PC-3 (cell line): ENCODE measurements around the gene PIH1D1. TPM values are rescaled to one million over a fixed set of nuclear protein-coding genes. Genes with fewer than 3 reads are reported as not detected.

ENCODE experiments used
- ATAC-seq: fragments of 200-7000 bp; cut with Tn5 transposase; 2 replicates; pipeline ENCODE4 v1.9.1; 2020; ENCODE audit warnings: mild to moderate bottlenecking, moderate library complexity
- BruUV-seq: library from RNA; stranded (reverse); fragments of 400-500 nt; replicated peaks from 2 replicates; lab custom pipeline; 2021; lab: Mats Ljungman, UMichigan
- CTCF ChIA-PET: fragments of 300-600 bp; sonication (Branson Sonifier 250); formaldehyde crosslinking; loops from one replicate; lab custom pipeline; 2022; ENCODE audit warnings: antibody characterized with exemption; lab: Charles Lee
- POLR2A ChIA-PET: fragments of 300-600 bp; sonication (Branson Sonifier 250); formaldehyde crosslinking; loops from one replicate; lab custom pipeline; 2022; ENCODE audit warnings: antibody characterized with exemption; ENCODE audit not compliant: unreplicated experiment; lab: Charles Lee
- DNase-seq: peaks from one replicate; pipeline ENCODE4 v3.0.0-alpha.2; 2015
- H2AFZ ChIP-seq: fragments of 300-600 bp; sonication (generic); 2 replicates; pipeline ENCODE4 v1.6.0; 2016; ENCODE audit warnings: antibody characterized with exemption, low read length
- H3F3A ChIP-seq: fragments of 300-600 bp; sonication (generic); one replicate; pipeline ENCODE4 v1.6.0; 2017; ENCODE audit warnings: antibody characterized with exemption, low read length, control low read depth, mild to moderate bottlenecking; ENCODE audit not compliant: unreplicated experiment
- H3K27ac ChIP-seq: fragments of 300-600 bp; sonication (generic); 2 replicates; pipeline ENCODE4 v1.5.1; 2016; ENCODE audit warnings: mild to moderate bottlenecking, low read length
- H3K27me3 ChIP-seq: fragments of 300-600 bp; sonication (generic); 2 replicates; pipeline ENCODE4 v1.6.1; 2016; ENCODE audit warnings: low read length, mixed read lengths
- H3K36me3 ChIP-seq: fragments of 300-600 bp; sonication (generic); 2 replicates; pipeline ENCODE4 v1.6.1; 2016; ENCODE audit warnings: low read depth, mixed run types, low read length, mixed read lengths
- H3K4me1 ChIP-seq: fragments of 300-600 bp; sonication (generic); 2 replicates; pipeline ENCODE4 v1.5.1; 2016; ENCODE audit warnings: low read length; ENCODE audit not compliant: insufficient read depth
- H3K4me2 ChIP-seq: fragments of 300-600 bp; sonication (generic); 2 replicates; pipeline ENCODE4 v1.6.0; 2016; ENCODE audit warnings: low read length
- H3K4me3 ChIP-seq: fragments of 300-600 bp; sonication (generic); 2 replicates; pipeline ENCODE4 v1.5.1; 2016; ENCODE audit warnings: mild to moderate bottlenecking, low read length, mixed read lengths
- H3K79me2 ChIP-seq: fragments of 300-600 bp; sonication (generic); 2 replicates; pipeline ENCODE4 v1.6.1; 2017; ENCODE audit warnings: low read length, mixed read lengths
- H3K9ac ChIP-seq: fragments of 300-600 bp; sonication (generic); 2 replicates; pipeline ENCODE4 v1.6.0; 2016; ENCODE audit warnings: mild to moderate bottlenecking, low read length
- H3K9me2 ChIP-seq: fragments of 300-600 bp; sonication (generic); replicated peaks from 2 replicates; pipeline ENCODE4 v1.6.1; 2016; ENCODE audit warnings: mixed run types, low read length, mixed read lengths
- H3K9me3 ChIP-seq: fragments of 300-600 bp; sonication (generic); 2 replicates; pipeline ENCODE4 v1.6.1; 2016; ENCODE audit warnings: low read length, mixed read lengths
- H4K20me1 ChIP-seq: fragments of 300-600 bp; sonication (generic); 2 replicates; pipeline ENCODE4 v1.6.1; 2016; ENCODE audit warnings: low read length, mixed read lengths
- EZH2 ChIP-seq: fragments of 300-600 bp; sonication (generic); IDR thresholded peaks from one replicate; pipeline ENCODE4 v1.6.1; 2017; ENCODE audit warnings: antibody characterized with exemption, mild to moderate bottlenecking, low read length; ENCODE audit not compliant: unreplicated experiment
- EZH2phosphoT487 ChIP-seq: fragments of 300-600 bp; sonication (generic); IDR thresholded peaks from 2 replicates; pipeline ENCODE4 v1.6.1; 2018; ENCODE audit warnings: mild to moderate bottlenecking, antibody characterized with exemption, low read length, borderline replicate concordance
- intact Hi-C: fragments of 100-400 bp; cut with micrococcal nuclease; formaldehyde crosslinking; loops from 2 replicates; pipeline ENCODE4 v1.9.0; 2023
- total RNA-seq: library from RNA; depleted of rRNA; stranded (reverse); fragments of >200 nt; gene quantifications from 2 replicates; pipeline ENCODE4 v1.2.3, GENCODE V29; 2014
- TF ChIP-seq, protein P1 (sequence below): fragments of 300-600 bp; sonication (generic); conservative IDR thresholded peaks from 2 replicates; pipeline ENCODE4 v1.5.1; 2017; ENCODE audit warnings: antibody characterized with exemption, low read depth, mild to moderate bottlenecking, low read length

Gene PIH1D1
- total RNA-seq, 1 experiment from 2014 or later = 171 TPM

DNA sequence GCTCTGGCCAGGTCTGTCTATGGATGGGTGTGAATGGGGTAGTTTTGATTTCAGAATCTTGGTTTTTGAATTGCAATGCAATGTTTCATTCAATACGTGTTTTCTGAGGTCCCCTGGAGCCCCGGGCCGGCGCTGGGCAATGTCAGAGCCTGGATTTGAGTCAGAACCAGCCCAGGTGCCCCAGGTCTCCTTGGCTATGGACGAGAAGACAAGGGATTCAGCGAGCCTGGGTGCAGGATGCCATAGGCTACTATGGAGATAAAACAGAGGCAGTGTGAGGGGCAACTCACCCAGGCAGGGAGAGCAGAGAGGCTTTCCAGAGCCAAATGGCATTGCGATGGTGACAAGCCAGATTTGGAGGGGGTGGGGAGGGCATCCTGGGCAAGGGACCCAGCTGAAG lies 34.6 kb upstream of the PIH1D1 start:
- Histone ChIP-seq H3K4me3 (no peak overlapping the region), H3K27me3 (no peaks in the 10 kb centered on the region), H3K4me2 (no peak overlapping the region), H4K20me1 (peaks cover 36% of the 10 kb centered on the region), H3K4me1 (peaks cover 12% of the 10 kb centered on the region; the same call in 1 of the 2 replicates), H3K79me2 (peaks cover 38% of the 10 kb centered on the region), H3K9me3 (no peaks in the 10 kb centered on the region), H3K9ac (no peak overlapping the region), H3K9me2 (no peaks in the 10 kb centered on the region), H2AFZ (peak overlapping the region; percentile 90; the same call in 1 of the 2 replicates), H3K36me3 (peaks cover 37% of the 10 kb centered on the region), H3K27ac (no peak overlapping the region), H3F3A (peaks cover 26% of the 10 kb centered on the region)
- no peak for ATAC-seq
- TF ChIP-seq EZH2phosphoT487 (no peak), EZH2 (no peak)
- TF ChIP-seq, protein P1, sequence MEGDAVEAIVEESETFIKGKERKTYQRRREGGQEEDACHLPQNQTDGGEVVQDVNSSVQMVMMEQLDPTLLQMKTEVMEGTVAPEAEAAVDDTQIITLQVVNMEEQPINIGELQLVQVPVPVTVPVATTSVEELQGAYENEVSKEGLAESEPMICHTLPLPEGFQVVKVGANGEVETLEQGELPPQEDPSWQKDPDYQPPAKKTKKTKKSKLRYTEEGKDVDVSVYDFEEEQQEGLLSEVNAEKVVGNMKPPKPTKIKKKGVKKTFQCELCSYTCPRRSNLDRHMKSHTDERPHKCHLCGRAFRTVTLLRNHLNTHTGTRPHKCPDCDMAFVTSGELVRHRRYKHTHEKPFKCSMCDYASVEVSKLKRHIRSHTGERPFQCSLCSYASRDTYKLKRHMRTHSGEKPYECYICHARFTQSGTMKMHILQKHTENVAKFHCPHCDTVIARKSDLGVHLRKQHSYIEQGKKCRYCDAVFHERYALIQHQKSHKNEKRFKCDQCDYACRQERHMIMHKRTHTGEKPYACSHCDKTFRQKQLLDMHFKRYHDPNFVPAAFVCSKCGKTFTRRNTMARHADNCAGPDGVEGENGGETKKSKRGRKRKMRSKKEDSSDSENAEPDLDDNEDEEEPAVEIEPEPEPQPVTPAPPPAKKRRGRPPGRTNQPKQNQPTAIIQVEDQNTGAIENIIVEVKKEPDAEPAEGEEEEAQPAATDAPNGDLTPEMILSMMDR = no peak
- intact Hi-C loops = no loop called here
- CTCF ChIA-PET = no interaction called here
- DNase-seq = no peak
- POLR2A ChIA-PET = interaction anchor here (0.5 kb wide), 1 partner anchor 17 kb away, joined by 3 read pairs; no protein-coding TSS in a partner anchor
- BruUV-seq = TSS peak; percentile 81

DNA sequence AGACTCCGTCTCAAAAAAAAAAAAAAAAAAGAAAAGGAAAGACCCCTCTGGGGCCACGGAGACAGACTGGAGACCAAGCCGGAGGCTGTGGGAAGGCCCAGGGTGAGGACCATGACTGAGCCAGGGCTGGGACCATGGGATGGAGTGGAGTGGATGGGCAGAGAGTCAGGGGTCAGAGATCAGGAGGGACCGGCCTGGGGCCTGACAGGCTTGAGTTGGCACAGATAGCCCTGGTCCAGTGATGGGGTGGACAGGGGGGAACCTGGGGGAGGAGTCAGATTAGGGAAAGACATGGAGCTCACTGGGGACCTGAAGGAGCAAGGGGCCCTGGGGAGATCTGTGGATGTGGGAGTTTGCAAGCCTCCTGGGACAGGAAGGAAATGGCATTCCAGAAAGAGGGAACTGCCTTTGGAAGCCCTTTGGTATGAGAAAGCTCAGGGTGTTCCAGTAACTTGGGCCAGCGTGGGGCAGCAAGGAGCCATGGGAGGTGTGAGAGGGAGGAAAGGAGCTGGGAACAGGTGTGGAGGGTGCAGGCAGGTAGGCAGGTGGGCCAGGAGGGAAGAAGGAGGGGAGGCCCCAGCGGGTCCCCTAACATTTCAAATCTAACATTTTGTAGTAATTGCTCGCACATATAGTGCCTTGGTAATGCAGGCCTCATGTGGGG lies 29.5 kb upstream of the PIH1D1 start:
- H2AFZ ChIP-seq = no peak overlapping the region
- no peak overlapping the region for H3K4me2 ChIP-seq
- no peak overlapping the region for H3K9ac ChIP-seq
- H3K36me3 ChIP-seq = no peaks in the 10 kb centered on the region
- no peaks in the 10 kb centered on the region for H3K79me2 ChIP-seq
- ChIA-PET CTCF (no interaction called here), POLR2A (interaction anchor here (0.6 kb wide), 1 partner anchor 149 kb away, joined by 3 read pairs; no protein-coding TSS in a partner anchor)
- H4K20me1 ChIP-seq = no peaks in the 10 kb centered on the region
- no peak for TF ChIP-seq EZH2
- no peak for TF ChIP-seq EZH2phosphoT487
- TF ChIP-seq, protein P1 = no peak
- H3K9me3 ChIP-seq = no peaks in the 10 kb centered on the region
- intact Hi-C loops = no loop called here
- no peaks in the 10 kb centered on the region for H3K27me3 ChIP-seq
- no peaks in the 10 kb centered on the region for H3F3A ChIP-seq
- no TSS peak for BruUV-seq
- H3K4me3 ChIP-seq = no peak overlapping the region
- DNase-seq (no peak), ATAC-seq (no peak)
- H3K9me2 ChIP-seq = no peaks in the 10 kb centered on the region
- no peak overlapping the region for H3K27ac ChIP-seq
- H3K4me1 ChIP-seq = no peaks in the 10 kb centered on the region

DNA sequence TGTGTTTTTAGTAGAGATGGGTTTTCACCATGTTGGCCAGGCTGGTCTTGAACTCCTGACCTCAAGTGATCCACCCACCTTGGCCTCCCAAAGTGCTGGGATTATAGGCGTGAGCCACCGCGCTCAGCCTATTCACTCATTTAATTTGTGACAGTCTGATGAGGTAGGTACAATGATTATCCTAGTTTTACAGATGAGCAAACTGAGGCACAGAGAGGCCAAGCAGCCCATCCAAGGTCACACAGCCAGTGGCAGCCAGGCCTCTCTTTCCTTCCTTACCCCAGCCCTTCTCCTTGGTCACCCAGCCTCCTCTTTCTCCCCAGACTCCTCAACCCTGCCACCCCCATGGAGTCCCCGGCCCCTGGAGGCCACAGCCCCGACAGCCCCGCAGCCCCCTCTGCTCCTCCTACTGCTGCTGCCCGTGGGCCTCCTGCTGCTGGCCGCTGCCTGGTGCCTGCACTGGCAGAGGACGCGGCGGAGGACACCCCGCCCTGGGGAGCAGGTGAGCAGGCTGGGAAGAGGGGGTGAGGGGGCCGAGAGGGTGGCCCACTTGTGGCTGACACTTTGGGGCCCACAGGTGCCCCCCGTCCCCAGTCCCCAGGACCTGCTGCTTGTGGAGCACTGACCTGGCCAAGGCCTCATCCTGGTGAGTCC lies 28.5 kb upstream of the PIH1D1 start:
- no peaks in the 10 kb centered on the region for H3K4me1 ChIP-seq
- no peaks in the 10 kb centered on the region for H3K36me3 ChIP-seq
- intact Hi-C loops = no loop called here
- H3K4me3 ChIP-seq = no peak overlapping the region
- no peaks in the 10 kb centered on the region for H4K20me1 ChIP-seq
- no peak overlapping the region for H3K4me2 ChIP-seq
- ATAC-seq (no peak), DNase-seq (no peak)
- H3K9ac ChIP-seq = no peak overlapping the region
- TF ChIP-seq, protein P1 = no peak
- TF ChIP-seq EZH2 (no peak), EZH2phosphoT487 (no peak)
- H3K9me2 ChIP-seq = no peaks in the 10 kb centered on the region
- no peaks in the 10 kb centered on the region for H3K27me3 ChIP-seq
- no peaks in the 10 kb centered on the region for H3F3A ChIP-seq
- POLR2A ChIA-PET = no interaction called here
- CTCF ChIA-PET = no interaction called here
- BruUV-seq = no TSS peak
- H3K27ac ChIP-seq = no peak overlapping the region
- no peaks in the 10 kb centered on the region for H3K79me2 ChIP-seq
- no peaks in the 10 kb centered on the region for H3K9me3 ChIP-seq
- no peak overlapping the region for H2AFZ ChIP-seq
